HCT116 (cell line): ENCODE results near the gene FOXJ1. TPM values are rescaled to one million over a fixed set of nuclear protein-coding genes. Genes with fewer than 3 reads are reported as not detected.

Experiments used
- ATAC-seq: fragments of 200-7000 bp; cut with Tn5 transposase; 2 replicates; pipeline ENCODE4 v1.9.1; 2020; ENCODE audit warnings: mild to moderate bottlenecking, moderate library complexity
- BruUV-seq: library from RNA; stranded (reverse); fragments of 400-500 nt; replicated peaks from 2 replicates; lab custom pipeline; 2021; lab: Mats Ljungman, UMichigan
- CTCF ChIA-PET: fragments of 300-600 bp; sonication (Branson Sonifier 250); formaldehyde crosslinking; loops from one replicate; lab custom pipeline; 2021; ENCODE audit warnings: antibody characterized with exemption; lab: Charles Lee
- POLR2A ChIA-PET: fragments of 300-600, 350-600 bp; sonication (Branson Sonifier 250); formaldehyde crosslinking; loops from one replicate; lab custom pipeline; 2021; ENCODE audit warnings: antibody characterized with exemption; lab: Charles Lee
- RAD21 ChIA-PET, 2 experiments: fragments of 300-600 bp; sonication (Branson Sonifier 250); formaldehyde crosslinking; loops; one replicate each; lab custom pipeline; 2023; ENCODE audit warnings: low total read pairs in 2 of 2; ENCODE audit not compliant: uncharacterized antibody in 2 of 2, unreplicated experiment in 2 of 2, low non-redundant PET in 1 of 2; lab: Charles Lee
- DNase-seq: peaks from one replicate; pipeline ENCODE4 v3.0.0-alpha.2; 2010; ENCODE audit warnings: low read depth, low spot score
- H2AFZ ChIP-seq: fragments of 200-600 bp; shearing (Covaris generic), sonication (generic); 2 replicates; pipeline ENCODE4 v1.6.1; 2017; ENCODE audit warnings: low read depth, mixed run types, mixed read lengths, antibody characterized with exemption, low read length; ENCODE audit not compliant: poor library complexity, severe bottlenecking
- H3K27ac ChIP-seq: 2 replicates; pipeline ENCODE4 v1.5.1; 2012; ENCODE audit warnings: low read depth, low read length
- H3K27me3 ChIP-seq: fragments of 200-600 bp; sonication (generic); 2 replicates; pipeline ENCODE4 v1.6.1; 2016; ENCODE audit warnings: mixed run types, low read length, mixed read lengths; ENCODE audit not compliant: insufficient read depth
- H3K36me3 ChIP-seq, 2 experiments: fragments of 200-500 bp in 1 of 2; fragments of 200-600 bp in 1 of 2; sonication (Bioruptor generic) in 1 of 2; sonication (generic) in 1 of 2; 2 replicates each; pipeline versions ENCODE4 v1.5.1 to v1.6.1; 2014 to 2016; ENCODE audit warnings: low read length in 2 of 2, inconsistent platforms in 1 of 2, mixed read lengths in 1 of 2, mixed run types in 1 of 2; ENCODE audit not compliant: insufficient read depth in 2 of 2, control insufficient read depth in 1 of 2
- H3K4me1 ChIP-seq, 2 experiments: fragments of 200-600 bp in 1 of 2; sonication (generic) in 1 of 2; 2 replicates each; pipeline versions ENCODE4 v1.5.1 to v1.6.1; 2012 to 2017; ENCODE audit warnings: low read length in 2 of 2, inconsistent platforms in 1 of 2, mild to moderate bottlenecking in 1 of 2, mixed read lengths in 1 of 2, mixed run types in 1 of 2, moderate library complexity in 1 of 2; ENCODE audit not compliant: insufficient read depth in 2 of 2, control insufficient read depth in 1 of 2
- H3K4me2 ChIP-seq: fragments of 200-600 bp; sonication (generic); 2 replicates; pipeline ENCODE4 v1.6.1; 2017; ENCODE audit warnings: mixed run types, low read length, mixed read lengths
- H3K4me3 ChIP-seq, 2 experiments: fragments of 200-600 bp in 1 of 2; sonication (generic) in 1 of 2; replicated peaks in 1 of 2; 2 replicates each; pipeline ENCODE4 v1.5.1; 2011 to 2016; ENCODE audit warnings: low read length in 2 of 2, control low read depth in 1 of 2, low read depth in 1 of 2, mild to moderate bottlenecking in 1 of 2, mixed read lengths in 1 of 2, mixed run types in 1 of 2
- H3K79me2 ChIP-seq: fragments of 200-600 bp; sonication (generic); 2 replicates; pipeline ENCODE4 v1.6.1; 2017; ENCODE audit warnings: mild to moderate bottlenecking, mixed run types, low read length, moderate library complexity, mixed read lengths; ENCODE audit not compliant: insufficient read depth
- H3K9ac ChIP-seq: fragments of 200-600 bp; sonication (generic); 2 replicates; pipeline ENCODE4 v1.6.1; 2016; ENCODE audit warnings: low read length, mixed read lengths
- H3K9me2 ChIP-seq: fragments of 200-600 bp; sonication (generic), shearing (Covaris generic); 2 replicates; pipeline ENCODE4 v1.6.1; 2017; ENCODE audit warnings: mixed run types, mild to moderate bottlenecking, moderate library complexity; ENCODE audit not compliant: insufficient read depth
- H3K9me3 ChIP-seq, 2 experiments: fragments of 200-500 bp in 1 of 2; fragments of 200-600 bp in 1 of 2; sonication (Bioruptor generic) in 1 of 2; sonication (generic) in 1 of 2; 2 replicates each; pipeline ENCODE4 v1.6.1; 2014 to 2017; ENCODE audit warnings: low read length in 2 of 2, mixed read lengths in 2 of 2, inconsistent platforms in 1 of 2, low read depth in 1 of 2, mild to moderate bottlenecking in 1 of 2, mixed run types in 1 of 2, moderate library complexity in 1 of 2; ENCODE audit not compliant: control insufficient read depth in 1 of 2, insufficient read depth in 1 of 2
- H4K20me1 ChIP-seq: fragments of 200-600 bp; sonication (generic), shearing (Covaris generic); 2 replicates; pipeline ENCODE4 v1.6.1; 2017; ENCODE audit warnings: mixed run types, mild to moderate bottlenecking, moderate library complexity; ENCODE audit not compliant: insufficient read depth
- ATF3 ChIP-seq: IDR thresholded peaks from 2 replicates; pipeline ENCODE4 v1.6.1; 2012
- CBX3 ChIP-seq: IDR thresholded peaks from 2 replicates; pipeline ENCODE4 v1.6.1; 2012; ENCODE audit warnings: low read depth
- CTCF ChIP-seq, 3 experiments: fragments of 200-600 bp in 1 of 3; sonication (generic) in 1 of 3; IDR thresholded peaks in 2 of 3; conservative IDR thresholded peaks in 1 of 3; 2 replicates each; pipeline ENCODE4 v1.5.1; 2012 to 2017; ENCODE audit warnings: low read depth in 2 of 3, low read length in 2 of 3, antibody characterized with exemption in 1 of 3, borderline replicate concordance in 1 of 3, control low read depth in 1 of 3, mild to moderate bottlenecking in 1 of 3, mixed read lengths in 1 of 3, mixed run types in 1 of 3, moderate library complexity in 1 of 3; ENCODE audit not compliant: insufficient read depth in 1 of 3
- EGR1 ChIP-seq: IDR thresholded peaks from 2 replicates; pipeline ENCODE4 v1.6.1; 2012; ENCODE audit warnings: low read depth
- ELF1 ChIP-seq: IDR thresholded peaks from 2 replicates; pipeline ENCODE4 v1.6.1; 2012; ENCODE audit warnings: low read depth, borderline replicate concordance
- EZH2 ChIP-seq: fragments of 200-600 bp; sonication (generic); IDR thresholded peaks from 2 replicates; pipeline ENCODE4 v1.6.1; 2017; ENCODE audit warnings: antibody characterized with exemption, mixed run types
- EZH2phosphoT487 ChIP-seq: fragments of 200-600 bp; IDR thresholded peaks from 2 replicates; pipeline ENCODE4 v1.6.1; 2018; ENCODE audit warnings: antibody characterized with exemption, borderline replicate concordance
- FOSL1 ChIP-seq: IDR thresholded peaks from 2 replicates; pipeline ENCODE4 v1.6.1; 2012; ENCODE audit warnings: low read depth
- JUND ChIP-seq: IDR thresholded peaks from 2 replicates; pipeline ENCODE4 v1.6.1; 2012
- POLR2A ChIP-seq: IDR thresholded peaks from 2 replicates; pipeline ENCODE4 v1.7.0; 2011; ENCODE audit warnings: borderline replicate concordance; ENCODE audit not compliant: insufficient read depth, insufficient read length; ENCODE audit errors: extremely low read depth
- POLR2AphosphoS5 ChIP-seq: IDR thresholded peaks from 2 replicates; pipeline ENCODE4 v1.6.1; 2011; ENCODE audit warnings: mild to moderate bottlenecking, low read depth, low read length, moderate library complexity
- RAD21 ChIP-seq: IDR thresholded peaks from 2 replicates; pipeline ENCODE4 v1.6.1; 2012; ENCODE audit warnings: low read depth, mild to moderate bottlenecking
- REST ChIP-seq: IDR thresholded peaks from 2 replicates; pipeline ENCODE4 v1.6.1; 2012; ENCODE audit warnings: low read depth
- SIN3A ChIP-seq: IDR thresholded peaks from 2 replicates; pipeline ENCODE4 v1.6.1; 2012; ENCODE audit warnings: low read depth
- SP1 ChIP-seq: IDR thresholded peaks from 2 replicates; pipeline ENCODE4 v1.6.1; 2012; ENCODE audit warnings: low read depth
- SRF ChIP-seq: IDR thresholded peaks from 2 replicates; pipeline ENCODE4 v1.6.1; 2012; ENCODE audit warnings: low read depth
- YY1 ChIP-seq: IDR thresholded peaks from 2 replicates; pipeline ENCODE4 v1.6.1; 2011; ENCODE audit warnings: low read length, low read depth, moderate library complexity, mild to moderate bottlenecking; ENCODE audit not compliant: insufficient replicate concordance; ENCODE audit errors: extremely low read depth
- ZBTB33 ChIP-seq: IDR thresholded peaks from 2 replicates; pipeline ENCODE4 v1.6.1; 2011; ENCODE audit warnings: mild to moderate bottlenecking, low read length, moderate library complexity; ENCODE audit not compliant: insufficient replicate concordance; ENCODE audit errors: extremely low read depth
- ZNF274 ChIP-seq: fragments of 200-500 bp; sonication (Bioruptor generic); IDR thresholded peaks from 2 replicates; pipeline ENCODE4 v1.6.1; 2014; ENCODE audit warnings: mild to moderate bottlenecking, low read depth, low read length, inconsistent platforms
- intact Hi-C: fragments of 100-400 bp; cut with micrococcal nuclease; formaldehyde crosslinking; loops from 2 replicates; pipeline ENCODE4 v1.10.0; 2022
- total RNA-seq: library from RNA; stranded (reverse); gene quantifications from one replicate; pipeline ENCODE4 v1.2.1, GENCODE V29; 2021; ENCODE audit not compliant: unreplicated experiment

FOXJ1 gene
- total RNA-seq, 1 experiment from 2014 or later, result 0.61 TPM

DNA sequence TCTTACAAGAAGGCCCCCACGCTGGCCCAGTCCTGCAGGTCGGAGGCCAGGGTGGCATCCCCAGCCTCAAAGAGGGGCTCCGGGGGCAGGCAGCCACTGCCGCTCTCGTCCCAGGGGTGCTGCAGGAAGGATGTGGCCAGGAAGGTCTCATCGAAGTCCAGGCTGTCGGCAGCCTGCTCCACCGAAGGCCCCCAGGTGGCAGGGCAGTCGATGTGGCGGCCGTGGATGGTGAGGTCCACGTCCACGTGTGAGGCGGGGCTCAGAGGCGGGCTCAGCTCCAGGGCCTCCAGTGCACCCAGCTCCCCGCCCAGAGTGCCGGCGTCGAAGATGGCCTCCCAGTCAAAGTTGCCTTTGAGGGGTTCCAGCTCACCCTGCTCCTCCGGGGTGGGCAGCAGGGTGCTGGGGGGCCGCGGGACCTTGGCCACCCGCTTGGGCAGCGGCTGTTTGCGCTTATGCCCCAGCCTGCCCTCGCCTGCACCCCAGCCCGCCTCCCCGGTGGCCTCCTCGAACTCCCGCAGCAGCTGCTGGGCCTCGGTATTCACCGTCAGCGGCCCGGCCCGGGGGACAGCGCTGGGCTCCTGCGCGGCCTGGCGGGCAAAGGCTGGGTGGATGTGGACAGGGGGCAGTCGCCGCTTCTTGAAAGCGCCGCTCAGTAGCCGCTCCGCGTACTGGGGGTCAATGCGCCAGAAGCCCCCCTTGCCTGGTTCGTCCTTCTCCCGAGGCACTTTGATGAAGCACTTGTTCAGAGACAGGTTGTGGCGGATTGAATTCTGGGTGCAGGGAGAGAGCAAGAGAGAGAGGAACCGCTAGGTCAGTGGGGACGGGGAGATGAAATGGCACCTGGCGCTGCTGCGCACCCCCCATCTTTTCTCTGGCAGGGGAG is 3.5 kb downstream of the FOXJ1 start:
- no peak for TF ChIP-seq JUND
- TF ChIP-seq POLR2AphosphoS5, result no peak
- TF ChIP-seq REST, result no peak
- no peak for TF ChIP-seq SIN3A
- no peak for TF ChIP-seq EZH2
- TF ChIP-seq CBX3, result no peak
- no peak for TF ChIP-seq ATF3
- no peak for TF ChIP-seq ZNF274
- no peak for TF ChIP-seq RAD21
- no peak for TF ChIP-seq POLR2A
- no peak for TF ChIP-seq SP1
- TF ChIP-seq EGR1, result no peak
- no peak for TF ChIP-seq CTCF (IDR thresholded peaks at IDR 0.05 in 2 of 3, conservative IDR thresholded peaks at IDR 0.05 in 1 of 3; ENCODE audit: borderline replicate concordance in 1 of 3, insufficient read depth in 1 of 3, low read depth in 2 of 3, low read length in 2 of 3)
- no peak for TF ChIP-seq SRF
- no peak for TF ChIP-seq FOSL1
- no peak for TF ChIP-seq ZBTB33
- TF ChIP-seq EZH2phosphoT487, result no peak
- TF ChIP-seq ELF1, result no peak
- no peak for TF ChIP-seq YY1
- intact Hi-C loops, result no loop called here
- H3K9ac ChIP-seq, result no peak overlapping the region
- ATAC-seq, result no peak
- H3K9me3 ChIP-seq, result no peaks in the 10 kb centered on the region
- no peak overlapping the region for H3K4me3 ChIP-seq
- no peaks in the 10 kb centered on the region for H3K79me2 ChIP-seq
- no TSS peak for BruUV-seq
- H3K9me2 ChIP-seq, result no peaks in the 10 kb centered on the region
- H3K36me3 ChIP-seq, result no peaks in the 10 kb centered on the region
- no peaks in the 10 kb centered on the region for H4K20me1 ChIP-seq
- H3K27me3 ChIP-seq, result no peaks in the 10 kb centered on the region
- RAD21 ChIA-PET, result no interaction called here
- DNase-seq, result no peak
- CTCF ChIA-PET, result no interaction called here
- POLR2A ChIA-PET, result no interaction called here
- H3K4me1 ChIP-seq, result peaks cover 26 to 29% of the 10 kb centered on the region in 2 experiments
- H3K27ac ChIP-seq, result no peak overlapping the region; the same call in 1 of the 2 replicates
- H3K4me2 ChIP-seq, result no peak overlapping the region
- no peak overlapping the region for H2AFZ ChIP-seq
